IPS-18a (cell line): ENCODE data around the gene ATP11B.
"Not testable (repeated sequence)": the region's sequence is repeated elsewhere in the genome, so short reads cannot be mapped to it uniquely, and the experiment has no call there.

Experiments used
- H3K27ac ChIP-seq: one replicate; pipeline ENCODE4 v1.5.1; 2013; ENCODE audit warnings: low read length
- H3K27me3 ChIP-seq: one replicate; pipeline ENCODE4 v1.6.1; 2013; ENCODE audit warnings: mild to moderate bottlenecking, low read length; ENCODE audit not compliant: control insufficient read depth, insufficient read depth
- H3K36me3 ChIP-seq: one replicate; pipeline ENCODE4 v1.6.1; 2013; ENCODE audit warnings: low read depth, low read length; ENCODE audit not compliant: control insufficient read depth
- H3K4me1 ChIP-seq: one replicate; pipeline ENCODE4 v1.6.1; 2013; ENCODE audit warnings: low read depth, low read length; ENCODE audit not compliant: control insufficient read depth
- H3K4me3 ChIP-seq: one replicate; pipeline ENCODE4 v1.5.1; 2013; ENCODE audit warnings: low read length
- H3K9ac ChIP-seq: one replicate; pipeline ENCODE4 v1.6.1; 2013; ENCODE audit warnings: mild to moderate bottlenecking, low read length, moderate library complexity
- H3K9me3 ChIP-seq: one replicate; pipeline ENCODE4 v1.6.1; 2013; ENCODE audit warnings: low read depth, low read length; ENCODE audit not compliant: control insufficient read depth

Gene ATP11B

DNA sequence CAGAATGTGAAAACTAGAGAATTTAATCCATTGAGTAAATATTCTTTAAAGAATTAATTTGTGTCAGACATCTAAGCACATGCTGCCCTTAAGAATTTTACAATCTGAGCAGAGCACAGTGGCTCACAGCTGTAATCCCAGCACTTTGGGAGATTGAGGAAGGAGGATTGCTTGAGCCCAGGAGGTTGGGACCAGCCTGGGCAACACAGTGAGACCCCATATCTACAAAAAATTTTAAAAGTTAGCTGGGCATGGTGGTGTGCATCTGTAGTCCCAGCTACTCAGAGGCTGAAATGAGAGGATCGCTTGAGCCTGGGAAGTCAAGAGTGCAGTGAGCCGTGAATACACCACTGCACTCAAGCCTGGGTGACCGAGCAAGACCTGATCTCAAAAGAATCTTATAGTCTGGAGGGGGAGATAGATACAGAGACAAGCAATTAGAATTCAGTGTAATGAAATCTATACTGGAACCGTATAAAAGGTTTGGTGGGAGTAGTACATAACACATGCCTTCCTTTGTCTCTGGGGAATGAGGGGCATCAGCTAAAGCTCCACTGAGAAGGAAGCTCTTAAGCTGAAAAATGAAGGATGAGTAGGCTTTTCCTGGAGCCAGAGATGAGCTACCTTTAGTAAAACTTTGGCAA lies 21.2 kb downstream of the ATP11B start:
- H3K27ac ChIP-seq, result no peak overlapping the region
- no peaks in the 10 kb centered on the region for H3K9me3 ChIP-seq
- H3K4me3 ChIP-seq, result no peak overlapping the region
- no peaks in the 10 kb centered on the region for H3K4me1 ChIP-seq
- H3K27me3 ChIP-seq, result no peaks in the 10 kb centered on the region
- H3K36me3 ChIP-seq, result no peaks in the 10 kb centered on the region
- no peak overlapping the region for H3K9ac ChIP-seq

DNA sequence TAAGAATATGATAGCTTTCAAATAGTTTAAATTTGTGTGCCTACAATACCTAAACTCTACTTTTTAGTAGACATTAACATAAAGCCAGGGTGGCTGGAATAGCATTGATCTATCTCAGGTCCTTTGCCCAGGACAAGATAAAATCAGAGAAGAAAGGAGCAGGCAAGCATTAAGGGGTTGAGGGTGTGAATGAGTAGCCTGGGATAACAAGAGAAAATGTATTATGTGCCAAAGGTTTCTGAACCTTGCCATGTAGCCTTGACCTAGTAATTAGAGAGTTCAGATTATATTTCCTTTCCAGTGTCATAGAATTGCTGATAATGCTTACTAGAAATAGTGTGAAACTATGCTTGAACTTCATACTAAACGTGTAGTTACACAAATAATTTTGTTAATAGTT lies 22.9 kb downstream of the ATP11B start:
- Histone ChIP-seq H3K4me3 (no peak overlapping the region), H3K27ac (no peak overlapping the region), H3K4me1 (no peaks in the 10 kb centered on the region), H3K9me3 (no peaks in the 10 kb centered on the region), H3K36me3 (no peaks in the 10 kb centered on the region), H3K9ac (no peak overlapping the region), H3K27me3 (no peaks in the 10 kb centered on the region)

DNA sequence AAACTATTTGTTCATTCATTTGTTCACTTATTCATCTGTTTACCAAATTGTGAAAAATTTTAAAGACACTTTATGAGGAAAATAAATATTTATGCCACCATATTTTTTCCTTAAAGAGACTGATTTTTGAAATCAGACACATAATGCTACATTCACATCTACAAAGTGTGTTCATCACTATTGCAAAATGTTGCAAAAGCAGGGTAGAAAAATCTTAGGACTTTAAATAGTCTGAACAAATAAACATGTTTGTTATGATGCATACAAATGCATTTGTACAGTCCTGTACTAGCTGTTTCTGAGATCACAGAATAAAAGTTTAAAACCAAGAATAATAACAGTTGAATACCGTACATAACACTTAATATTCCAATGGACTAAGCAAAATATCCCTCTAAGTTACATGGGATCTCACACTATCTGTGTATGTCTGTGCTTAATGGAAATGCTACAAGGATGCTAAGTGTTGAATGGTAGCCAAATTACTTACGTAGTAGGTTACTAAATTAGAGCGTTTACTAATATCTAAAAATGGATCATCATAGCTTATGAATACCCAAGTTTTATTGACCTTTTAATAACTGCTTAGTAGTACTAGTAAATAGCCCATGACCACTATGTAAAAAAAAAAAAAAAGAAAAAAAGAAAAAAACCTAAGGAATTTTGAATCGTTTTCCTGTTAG lies 25.1 kb downstream of the ATP11B start:
- no peak overlapping the region for H3K27ac ChIP-seq
- no peaks in the 10 kb centered on the region for H3K4me1 ChIP-seq
- no peaks in the 10 kb centered on the region for H3K9me3 ChIP-seq
- H3K4me3 ChIP-seq, result no peak overlapping the region
- H3K36me3 ChIP-seq, result no peaks in the 10 kb centered on the region
- H3K27me3 ChIP-seq, result no peaks in the 10 kb centered on the region
- no peak overlapping the region for H3K9ac ChIP-seq

DNA sequence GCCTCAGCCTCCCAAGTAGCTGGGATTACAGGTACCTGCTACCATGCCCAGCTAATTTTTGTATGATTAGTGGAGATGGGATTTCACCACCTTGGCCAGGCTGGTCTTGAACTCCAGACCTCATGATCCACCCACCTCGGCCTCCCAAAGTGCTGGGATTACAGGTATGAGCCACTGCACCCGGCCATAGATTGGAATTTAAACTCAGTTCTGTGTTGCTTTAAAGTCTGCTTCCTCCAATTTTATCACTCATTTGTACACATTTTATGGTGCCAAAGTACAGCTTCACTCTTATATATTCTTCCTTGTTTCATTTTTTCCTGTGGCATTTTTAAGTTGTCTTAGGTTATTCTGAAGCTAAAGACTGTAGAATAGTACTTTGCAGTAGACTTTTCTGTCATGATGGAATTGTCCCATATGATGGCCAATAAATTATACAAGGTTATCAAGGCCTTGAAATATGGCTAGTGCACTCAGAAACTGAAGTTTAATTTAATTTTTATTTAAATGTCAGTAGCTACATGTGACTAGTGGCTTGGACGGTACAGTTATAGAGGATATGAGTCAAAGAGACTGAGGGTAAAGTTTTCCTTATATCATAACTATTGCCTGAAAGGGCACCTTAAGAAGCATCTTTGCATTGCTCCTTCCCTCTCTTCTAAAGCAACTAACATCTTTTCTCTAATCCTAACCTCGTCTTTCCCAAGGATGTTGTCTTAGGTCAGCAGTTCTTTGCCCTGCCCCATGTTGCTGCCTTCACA lies 28.1 kb downstream of the ATP11B start:
- no peaks in the 10 kb centered on the region for H3K27me3 ChIP-seq
- no peak overlapping the region for H3K9ac ChIP-seq
- no peaks in the 10 kb centered on the region for H3K4me1 ChIP-seq
- no peaks in the 10 kb centered on the region for H3K9me3 ChIP-seq
- H3K27ac ChIP-seq, result no peak overlapping the region
- H3K4me3 ChIP-seq, result no peak overlapping the region
- no peaks in the 10 kb centered on the region for H3K36me3 ChIP-seq

DNA sequence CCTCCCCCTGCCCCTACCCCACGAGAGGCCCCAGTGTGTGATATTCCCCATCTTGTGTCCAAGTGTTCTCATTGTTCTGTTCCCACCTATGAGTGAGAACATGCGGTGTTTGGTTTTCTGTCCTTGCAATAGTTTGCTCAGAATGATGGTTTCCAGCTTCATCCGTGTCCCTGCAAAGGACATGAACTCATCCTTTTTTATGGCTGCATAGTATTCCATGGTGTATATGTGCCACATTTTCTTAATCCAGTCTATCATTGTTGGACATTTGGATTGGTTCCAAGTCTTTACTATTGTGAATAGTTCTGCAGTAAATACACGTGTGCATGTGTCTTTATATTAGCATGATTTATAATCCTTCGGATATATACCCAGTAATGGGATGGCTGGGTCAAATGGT lies 29.0 kb downstream of the ATP11B start:
- H3K9me3 ChIP-seq, H3K36me3 ChIP-seq, H3K27ac ChIP-seq, H3K4me3 ChIP-seq, H3K4me1 ChIP-seq, H3K9ac ChIP-seq, H3K27me3 ChIP-seq: not testable (repeated sequence)

DNA sequence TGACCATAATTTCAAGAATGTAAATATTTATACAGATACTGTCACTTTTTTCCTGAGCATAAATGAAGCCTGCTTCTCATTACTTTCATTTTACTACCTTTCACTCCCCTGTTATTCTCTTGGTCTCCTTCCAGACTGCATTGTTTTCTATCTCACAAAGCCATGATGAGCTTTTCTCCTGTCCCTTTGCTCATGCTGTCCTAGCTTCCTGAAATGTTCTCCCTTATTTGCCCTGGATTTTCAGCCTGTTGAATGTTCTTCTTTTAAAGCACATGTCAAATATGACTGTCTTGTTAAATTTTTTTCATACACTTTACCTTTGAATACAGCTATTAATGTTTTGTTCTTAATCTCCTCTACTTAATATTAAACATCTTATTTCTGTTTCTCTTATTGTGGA lies 31.7 kb downstream of the ATP11B start:
- Histone ChIP-seq H3K27me3 (no peaks in the 10 kb centered on the region), H3K4me1 (no peaks in the 10 kb centered on the region), H3K27ac (no peak overlapping the region), H3K36me3 (no peaks in the 10 kb centered on the region), H3K9me3 (no peaks in the 10 kb centered on the region), H3K4me3 (no peak overlapping the region), H3K9ac (no peak overlapping the region)

DNA sequence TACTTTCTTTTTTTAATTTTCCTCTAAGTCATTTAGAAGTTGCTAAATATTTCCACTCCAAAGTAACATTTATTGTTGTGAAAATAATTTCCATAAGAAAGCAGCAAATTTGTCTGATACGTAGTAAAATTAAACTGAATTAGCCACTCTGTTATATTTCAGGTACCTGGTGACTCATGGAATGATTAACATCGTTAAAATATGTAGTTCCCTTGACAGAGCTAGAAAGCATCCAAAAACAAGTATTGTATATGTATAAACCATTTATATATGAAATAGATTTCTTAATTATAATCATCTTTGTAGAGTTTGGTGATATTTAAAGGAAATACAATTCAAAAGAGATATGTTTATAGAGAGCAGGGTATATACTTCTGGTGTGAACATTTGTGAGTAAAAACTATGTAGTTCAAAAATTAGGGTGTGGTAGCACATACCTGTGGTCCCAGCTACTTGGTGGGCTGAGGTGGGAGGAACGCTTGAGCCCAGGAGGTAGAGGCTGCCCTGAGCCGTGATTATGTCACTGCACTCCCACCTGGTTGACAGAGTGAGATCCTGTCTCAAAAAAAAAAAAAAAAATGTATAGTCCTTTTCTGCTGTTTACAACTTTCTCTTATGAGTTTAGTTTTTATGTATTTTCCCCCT lies 36.6 kb downstream of the ATP11B start:
- Histone ChIP-seq H3K27ac (no peak overlapping the region), H3K9ac (no peak overlapping the region), H3K4me3 (no peak overlapping the region), H3K27me3 (no peaks in the 10 kb centered on the region), H3K4me1 (no peaks in the 10 kb centered on the region), H3K36me3 (no peaks in the 10 kb centered on the region), H3K9me3 (no peaks in the 10 kb centered on the region)

DNA sequence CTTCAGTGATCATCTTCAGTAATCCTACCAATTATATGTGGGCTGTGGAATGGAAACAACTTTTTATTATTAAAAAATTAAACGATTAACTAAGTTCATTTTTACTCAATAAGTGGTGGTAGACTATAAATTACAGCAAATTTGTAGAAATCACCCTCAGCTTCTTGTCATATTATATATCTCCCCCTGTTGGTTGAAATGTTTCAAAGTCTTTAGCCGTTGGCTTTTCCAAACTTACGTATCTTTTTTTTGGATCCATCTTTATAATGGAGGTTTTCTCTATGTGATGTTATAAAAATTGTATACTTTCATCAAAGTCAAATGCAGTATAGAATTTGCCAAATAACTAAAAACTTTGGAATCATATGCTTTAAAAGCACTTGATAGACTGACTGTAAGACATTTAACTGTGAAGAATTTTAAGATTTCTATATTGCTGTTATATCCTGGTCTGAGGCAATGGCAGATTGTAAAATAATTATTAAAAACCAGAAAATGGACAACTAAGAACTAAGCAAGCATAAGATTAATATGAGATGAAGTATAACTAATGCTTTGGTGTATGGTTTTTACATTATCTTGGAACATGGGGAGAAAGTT lies 44.7 kb downstream of the ATP11B start:
- H3K36me3 ChIP-seq, result no peaks in the 10 kb centered on the region
- H3K9ac ChIP-seq, result no peak overlapping the region
- H3K27me3 ChIP-seq, result no peaks in the 10 kb centered on the region
- no peak overlapping the region for H3K27ac ChIP-seq
- H3K4me1 ChIP-seq, result no peaks in the 10 kb centered on the region
- H3K4me3 ChIP-seq, result no peak overlapping the region
- H3K9me3 ChIP-seq, result no peaks in the 10 kb centered on the region

DNA sequence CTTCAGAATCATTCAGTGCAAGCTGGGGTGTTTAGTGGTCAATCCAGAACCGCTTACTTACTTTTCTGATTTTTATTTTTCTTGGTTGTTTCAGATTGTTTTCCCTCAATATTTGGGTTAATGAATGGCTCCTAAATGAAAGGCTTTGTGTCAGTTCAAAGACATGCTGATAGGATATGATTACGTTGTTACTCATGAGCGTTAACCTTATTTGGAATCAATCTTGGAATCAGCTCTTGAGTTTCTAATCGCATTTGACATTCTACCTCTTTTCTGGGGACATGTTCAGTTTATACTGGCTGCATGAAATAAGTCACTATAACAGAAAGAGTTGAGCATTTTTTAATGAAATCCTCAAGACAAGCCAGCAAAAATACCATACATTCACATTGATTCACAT lies 50.2 kb downstream of the ATP11B start:
- no peaks in the 10 kb centered on the region for H3K9me3 ChIP-seq
- no peaks in the 10 kb centered on the region for H3K27me3 ChIP-seq
- H3K9ac ChIP-seq, result no peak overlapping the region
- no peaks in the 10 kb centered on the region for H3K4me1 ChIP-seq
- no peak overlapping the region for H3K4me3 ChIP-seq
- no peaks in the 10 kb centered on the region for H3K36me3 ChIP-seq
- no peak overlapping the region for H3K27ac ChIP-seq

DNA sequence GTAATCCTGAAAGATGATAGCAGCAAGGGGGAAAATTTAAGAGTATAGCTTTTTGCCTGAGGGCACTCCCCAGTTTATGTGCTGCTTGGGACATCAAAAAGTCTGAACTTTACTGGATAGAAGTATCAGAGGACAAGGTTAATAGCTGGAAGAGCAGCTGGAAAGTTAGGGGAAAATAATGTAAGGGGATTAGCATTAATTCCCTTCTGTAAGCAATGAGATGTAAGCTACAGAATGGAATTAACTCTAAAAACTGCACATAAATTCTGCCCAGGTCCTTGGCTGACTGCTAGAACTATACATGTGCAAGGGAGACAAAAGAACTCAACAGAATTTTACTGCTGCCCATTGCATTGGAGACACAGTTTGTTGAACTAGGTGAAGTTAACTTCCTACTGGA lies 55.6 kb downstream of the ATP11B start:
- no peak overlapping the region for H3K27ac ChIP-seq
- H3K9ac ChIP-seq, result no peak overlapping the region
- no peaks in the 10 kb centered on the region for H3K9me3 ChIP-seq
- peaks cover 10% of the 10 kb centered on the region for H3K36me3 ChIP-seq
- no peaks in the 10 kb centered on the region for H3K27me3 ChIP-seq
- H3K4me1 ChIP-seq, result no peaks in the 10 kb centered on the region
- H3K4me3 ChIP-seq, result no peak overlapping the region

DNA sequence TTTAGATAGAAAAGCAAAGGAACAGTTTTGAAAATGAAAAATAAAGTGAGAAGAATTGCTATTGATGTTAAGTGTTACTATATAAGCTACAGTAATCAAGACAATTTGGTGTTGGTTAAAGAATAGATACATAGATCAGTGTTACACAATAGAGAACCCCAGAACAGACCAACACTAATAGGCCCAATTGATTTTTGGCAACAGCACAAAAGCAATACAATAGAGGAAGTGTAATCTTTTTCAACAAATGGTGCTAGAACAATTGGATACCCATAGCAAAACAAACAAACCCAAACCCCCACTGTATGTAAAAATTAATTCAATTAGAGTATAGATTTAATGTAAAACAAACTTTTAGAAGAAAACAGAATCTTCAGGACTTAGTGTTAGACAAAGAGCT lies 61.8 kb downstream of the ATP11B start:
- no peaks in the 10 kb centered on the region for H3K36me3 ChIP-seq
- H3K9ac ChIP-seq, result no peak overlapping the region
- H3K9me3 ChIP-seq, result no peaks in the 10 kb centered on the region
- H3K27ac ChIP-seq, result no peak overlapping the region
- H3K27me3 ChIP-seq, result no peaks in the 10 kb centered on the region
- H3K4me1 ChIP-seq, result no peaks in the 10 kb centered on the region
- no peak overlapping the region for H3K4me3 ChIP-seq
